ENCODE measurements around the gene MYADM. TPM values are rescaled to one million over a fixed set of nuclear protein-coding genes. Genes with fewer than 3 reads are reported as not detected.

Gene MYADM
- total RNA-seq, 1 donor from 2014 or later: 195 TPM

- peaks cover 10% of the 10 kb centered on the region for H3K4me1 Mint-ChIP-seq
- no peak overlapping the region for H3K4me3 Mint-ChIP-seq
- H3K9me3 Mint-ChIP-seq: no peaks in the 10 kb centered on the region
- H3K27ac Mint-ChIP-seq: no peak overlapping the region
- no peak for DNase-seq (ENCODE audit: low spot score in 2 of 2, unreplicated experiment in 2 of 2)
- TF ChIP-seq CTCF (IDR thresholded peaks at IDR 0.05; ENCODE audit: unreplicated experiment): no peak
- peaks cover 45% of the 10 kb centered on the region for H3K27me3 Mint-ChIP-seq (ENCODE audit: low read depth)
- H3K36me3 Mint-ChIP-seq: no peaks in the 10 kb centered on the region
Observed at GRCh38 chr19:53885036-53885435, 17.4 kb downstream of the MYADM start.

- H3K9me3 Mint-ChIP-seq: no peaks in the 10 kb centered on the region
- peaks cover 56% of the 10 kb centered on the region for H3K27me3 Mint-ChIP-seq (ENCODE audit: low read depth)
- no peaks in the 10 kb centered on the region for H3K36me3 Mint-ChIP-seq
- no peaks in the 10 kb centered on the region for H3K4me1 Mint-ChIP-seq
- DNase-seq (ENCODE audit: low spot score in 2 of 2, unreplicated experiment in 2 of 2): no peak
- TF ChIP-seq CTCF (IDR thresholded peaks at IDR 0.05; ENCODE audit: unreplicated experiment): no peak
- H3K4me3 Mint-ChIP-seq: no peak overlapping the region
- no peak overlapping the region for H3K27ac Mint-ChIP-seq
Observed at GRCh38 chr19:53892301-53892980, 24.8 kb downstream of the MYADM start.

GRCh38 chr19:53892981-53893325, 25.3 kb downstream of the MYADM start:
- DNase-seq (ENCODE audit: low spot score in 2 of 2, unreplicated experiment in 2 of 2): no peak
- Mint-ChIP-seq H3K9me3 (no peaks in the 10 kb centered on the region), H3K27me3 (ENCODE audit: low read depth) (peaks cover 60% of the 10 kb centered on the region), H3K4me3 (no peak overlapping the region), H3K36me3 (no peaks in the 10 kb centered on the region), H3K27ac (no peak overlapping the region), H3K4me1 (no peaks in the 10 kb centered on the region)
- TF ChIP-seq CTCF (IDR thresholded peaks at IDR 0.05; ENCODE audit: unreplicated experiment): no peak

- no peak for TF ChIP-seq CTCF (IDR thresholded peaks at IDR 0.05; ENCODE audit: unreplicated experiment)
- no peaks in the 10 kb centered on the region for H3K9me3 Mint-ChIP-seq
- H3K27ac Mint-ChIP-seq: no peak overlapping the region
- peaks cover 66% of the 10 kb centered on the region for H3K27me3 Mint-ChIP-seq (ENCODE audit: low read depth)
- peaks cover 3% of the 10 kb centered on the region for H3K4me1 Mint-ChIP-seq
- DNase-seq (ENCODE audit: low spot score in 2 of 2, unreplicated experiment in 2 of 2): no peak
- no peak overlapping the region for H3K4me3 Mint-ChIP-seq
- no peaks in the 10 kb centered on the region for H3K36me3 Mint-ChIP-seq
Observed at GRCh38 chr19:53894707-53895106, 27.0 kb downstream of the MYADM start.

GRCh38 chr19:53896682-53897081, 29.0 kb downstream of the MYADM start:
- Mint-ChIP-seq H3K4me3 (no peak overlapping the region), H3K4me1 (peaks cover 3% of the 10 kb centered on the region), H3K27ac (no peak overlapping the region), H3K27me3 (ENCODE audit: low read depth) (peaks cover 65% of the 10 kb centered on the region), H3K36me3 (no peaks in the 10 kb centered on the region), H3K9me3 (no peaks in the 10 kb centered on the region)
- no peak for DNase-seq (ENCODE audit: low spot score in 2 of 2, unreplicated experiment in 2 of 2)
- TF ChIP-seq CTCF (IDR thresholded peaks at IDR 0.05; ENCODE audit: unreplicated experiment): no peak

- H3K4me3 Mint-ChIP-seq: no peak overlapping the region
- H3K27ac Mint-ChIP-seq: no peak overlapping the region
- no peak for DNase-seq (ENCODE audit: low spot score in 2 of 2, unreplicated experiment in 2 of 2)
- no peaks in the 10 kb centered on the region for H3K9me3 Mint-ChIP-seq
- no peaks in the 10 kb centered on the region for H3K36me3 Mint-ChIP-seq
- no peak for TF ChIP-seq CTCF (IDR thresholded peaks at IDR 0.05; ENCODE audit: unreplicated experiment)
- H3K4me1 Mint-ChIP-seq: peaks cover 3% of the 10 kb centered on the region
- H3K27me3 Mint-ChIP-seq (ENCODE audit: low read depth): peaks cover 60% of the 10 kb centered on the region
Observed at GRCh38 chr19:53897459-53897858, 29.8 kb downstream of the MYADM start.

Data from mesothelial cell of epicardium (in vitro differentiated cells).